Measurements from ENCODE around the gene GRM7.

Gene GRM7

DNA sequence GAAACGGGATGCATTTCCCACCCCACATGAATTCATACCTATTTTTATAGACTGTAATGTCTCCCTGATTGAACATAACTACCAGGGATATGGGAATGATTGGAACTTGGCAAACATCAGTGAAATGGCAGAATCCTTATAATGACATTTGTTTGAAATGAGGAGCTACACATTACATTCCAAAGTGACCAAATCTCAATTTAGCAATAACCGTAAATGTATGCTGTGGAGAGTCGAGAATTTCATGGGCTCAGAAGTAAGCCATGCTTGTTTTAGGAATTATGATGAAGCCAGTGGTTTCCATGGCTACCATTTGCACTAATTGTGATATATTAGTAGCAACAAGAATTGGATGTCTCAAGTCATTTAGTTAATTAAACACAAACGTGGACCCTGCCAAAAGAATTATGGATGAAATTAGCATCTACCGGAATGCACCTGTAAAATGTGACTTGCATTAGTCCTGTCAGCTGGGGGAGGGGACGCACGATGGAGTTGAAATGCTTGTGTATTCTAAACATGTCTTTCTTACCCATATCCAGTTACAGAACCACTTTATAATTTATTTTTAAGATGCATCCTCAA lies 760.2 kb downstream of the GRM7 start:
- intact Hi-C loops (cut with DNase I), result no loop called here

DNA sequence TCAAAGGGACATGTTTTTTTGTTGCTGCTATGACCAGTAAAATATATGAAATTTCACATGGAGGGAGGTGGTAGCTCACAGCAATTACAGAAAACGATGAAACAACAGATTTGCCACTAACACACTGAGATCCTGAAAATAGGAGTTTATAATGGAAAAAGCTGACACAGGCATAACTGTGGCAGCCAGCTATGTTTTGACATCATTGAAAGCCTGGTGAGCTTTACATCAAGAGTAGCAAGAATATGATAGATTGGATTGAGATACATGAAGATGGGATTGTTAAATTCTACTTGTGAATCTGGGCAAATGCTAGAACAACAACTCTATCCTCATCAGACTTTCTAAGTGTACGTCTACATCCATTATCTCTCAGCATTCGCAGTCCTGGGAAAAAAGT lies 760.7 kb downstream of the GRM7 start:
- DNase-seq, result no peak
- intact Hi-C loops (cut with DNase I), result no loop called here

More for the DNA sequence above, 760.2 kb downstream of the GRM7 start:
- DNase-seq, result no peak

DNA sequence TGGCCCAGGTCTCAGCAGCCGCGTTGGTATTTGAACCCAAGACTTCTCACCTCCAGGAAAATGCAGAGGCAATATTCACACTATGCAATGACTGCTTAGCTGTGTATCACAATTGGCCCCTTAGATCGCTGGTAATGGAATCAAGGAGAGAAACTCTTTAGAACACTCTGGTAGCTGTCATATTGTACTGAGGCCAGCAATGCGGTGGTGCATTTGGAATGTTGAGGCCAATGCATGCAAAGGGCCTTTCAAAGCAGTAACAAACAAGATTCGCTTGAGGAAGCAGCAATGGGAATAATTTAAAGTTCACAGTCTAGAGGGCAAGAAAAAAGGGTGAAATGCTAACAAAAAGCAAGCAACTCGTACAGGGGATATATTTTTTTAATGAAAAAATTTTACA lies 764.1 kb downstream of the GRM7 start:
- DNase-seq, result no peak
- intact Hi-C loops (cut with DNase I), result no loop called here

GRCh38 chr3:7630351-7630911 lies 769.5 kb downstream of the GRM7 start:
- no peak for DNase-seq
- intact Hi-C loops (cut with DNase I), result no loop called here

DNA sequence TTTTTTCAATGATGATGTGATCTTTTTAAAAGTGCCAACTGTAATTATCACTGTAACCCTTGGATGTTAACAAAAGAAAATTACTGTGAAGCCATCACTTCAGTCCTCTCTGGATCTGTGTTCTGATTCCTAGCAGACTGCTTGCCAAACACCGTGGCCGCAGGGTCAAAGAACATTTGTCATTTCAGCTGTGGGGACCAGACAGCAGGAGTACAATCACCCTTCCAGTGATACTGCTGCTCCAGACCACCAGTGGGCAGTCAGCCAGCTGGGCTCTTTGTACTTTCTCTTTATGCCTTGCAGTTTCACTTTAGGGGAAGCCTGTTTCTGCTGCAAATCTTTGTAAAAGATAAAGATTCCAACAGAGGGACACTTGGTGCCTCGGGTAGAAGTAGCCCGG lies 770.0 kb downstream of the GRM7 start:
- DNase-seq, result peak in 7 of 10 donors; percentile 8 to 73 (median 30)
- intact Hi-C loops (cut with DNase I), result no loop called here

GRCh38 chr3:7632305-7632704 lies 771.4 kb downstream of the GRM7 start:
- intact Hi-C loops (cut with DNase I), result no loop called here
- DNase-seq, result no peak

DNA sequence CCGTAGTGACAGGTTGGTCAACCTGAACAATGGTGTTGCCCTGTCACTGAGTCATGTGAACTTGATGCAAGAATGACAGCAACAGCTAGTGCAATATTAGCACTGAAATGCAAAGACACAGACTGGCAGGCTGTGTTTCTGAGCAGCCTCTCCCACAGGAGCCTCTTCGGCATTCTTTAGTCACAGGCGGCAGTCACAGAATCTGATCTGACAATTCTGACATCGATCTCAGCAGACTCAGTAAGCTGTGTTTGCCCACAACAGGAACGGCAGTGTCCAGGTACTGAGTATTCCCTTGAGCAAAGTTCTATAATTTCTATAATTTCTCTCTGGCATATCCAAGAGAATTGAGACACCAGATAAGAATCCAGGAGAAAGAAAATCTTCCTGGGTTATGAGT lies 776.8 kb downstream of the GRM7 start:
- intact Hi-C loops (cut with DNase I), result no loop called here
- no peak for DNase-seq

- no peak for DNase-seq
- intact Hi-C loops (cut with DNase I), result no loop called here
Observed at GRCh38 chr3:7638103-7638502, 777.2 kb downstream of the GRM7 start.

- DNase-seq, result no peak
- intact Hi-C loops (cut with DNase I), result no loop called here
Observed at GRCh38 chr3:7640787-7641186, 779.9 kb downstream of the GRM7 start.

- DNase-seq, result no peak
- intact Hi-C loops (cut with DNase I), result no loop called here
Observed at GRCh38 chr3:7646851-7647250, 785.9 kb downstream of the GRM7 start.

DNA sequence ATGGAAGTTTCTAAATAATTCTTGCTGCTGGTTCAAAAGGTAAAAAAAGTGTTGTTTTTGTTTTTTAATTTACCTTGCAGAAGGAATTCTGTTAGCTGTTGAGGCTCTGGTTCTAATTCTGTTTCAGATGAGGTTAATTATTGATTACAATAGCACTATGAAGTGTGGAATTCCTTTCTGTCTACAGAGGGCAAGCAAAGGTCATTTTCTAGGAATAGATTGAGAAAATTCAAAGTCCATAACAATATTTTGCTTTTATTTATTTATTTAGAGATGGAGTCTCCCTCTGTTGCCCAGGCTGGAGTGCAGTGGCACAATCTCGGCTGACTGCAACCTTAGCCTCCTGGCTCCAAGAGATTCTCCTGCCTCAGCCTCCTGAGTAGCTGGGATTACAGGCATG lies 789.6 kb downstream of the GRM7 start:
- intact Hi-C loops (cut with DNase I), result no loop called here
- DNase-seq, result no peak

DNA sequence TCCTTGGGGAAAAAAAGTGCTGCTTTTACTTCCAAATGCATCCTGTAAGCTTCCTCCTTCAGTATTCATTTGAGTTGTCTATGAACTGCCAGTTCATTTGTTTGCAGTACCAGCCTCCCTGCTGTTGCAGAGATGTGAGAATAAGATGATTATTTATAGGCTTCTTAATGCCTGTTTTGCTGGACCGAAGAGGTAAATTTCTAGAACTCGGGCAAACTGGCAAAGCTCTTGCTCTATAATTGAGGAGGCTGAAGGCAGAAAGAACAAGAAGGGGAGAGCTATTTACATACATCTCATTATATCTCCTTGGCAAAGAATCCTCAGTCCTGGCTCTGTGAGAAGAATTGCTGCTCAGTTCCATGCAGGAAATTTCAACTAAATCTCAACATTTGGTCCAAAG lies 790.4 kb downstream of the GRM7 start:
- DNase-seq, result no peak

GRCh38 chr3:7657214-7658112 lies 796.5 kb downstream of the GRM7 start:
- intact Hi-C loops (cut with DNase I), result no loop called here
- no peak for DNase-seq

More for the DNA sequence above, 790.4 kb downstream of the GRM7 start:
- intact Hi-C loops (cut with DNase I), result no loop called here

- no peak for DNase-seq
- intact Hi-C loops (cut with DNase I), result no loop called here
Observed at GRCh38 chr3:7658294-7658693, 797.4 kb downstream of the GRM7 start.

- intact Hi-C loops (cut with DNase I), result no loop called here
- no peak for DNase-seq
Observed at GRCh38 chr3:7659079-7659478, 798.2 kb downstream of the GRM7 start.

DNA sequence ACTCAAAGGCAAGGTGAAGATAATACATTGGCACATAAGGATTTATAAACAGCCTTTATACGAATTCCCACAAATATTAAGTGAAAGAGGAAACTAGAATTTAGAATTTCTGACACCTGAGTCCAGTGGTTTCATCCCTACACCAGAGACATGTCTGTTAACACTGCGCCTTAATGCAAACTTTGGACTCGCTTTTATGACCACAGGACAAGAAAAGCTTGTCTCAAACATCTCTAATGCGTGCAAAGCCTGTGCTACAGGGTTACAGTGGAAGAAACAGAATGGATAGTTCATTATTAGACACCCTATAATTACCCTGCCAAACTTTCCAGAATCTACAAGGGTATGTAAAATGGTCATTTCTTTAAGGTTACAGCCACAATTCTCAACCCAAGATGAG lies 802.9 kb downstream of the GRM7 start:
- no peak for DNase-seq
- intact Hi-C loops (cut with DNase I), result no loop called here

DNA sequence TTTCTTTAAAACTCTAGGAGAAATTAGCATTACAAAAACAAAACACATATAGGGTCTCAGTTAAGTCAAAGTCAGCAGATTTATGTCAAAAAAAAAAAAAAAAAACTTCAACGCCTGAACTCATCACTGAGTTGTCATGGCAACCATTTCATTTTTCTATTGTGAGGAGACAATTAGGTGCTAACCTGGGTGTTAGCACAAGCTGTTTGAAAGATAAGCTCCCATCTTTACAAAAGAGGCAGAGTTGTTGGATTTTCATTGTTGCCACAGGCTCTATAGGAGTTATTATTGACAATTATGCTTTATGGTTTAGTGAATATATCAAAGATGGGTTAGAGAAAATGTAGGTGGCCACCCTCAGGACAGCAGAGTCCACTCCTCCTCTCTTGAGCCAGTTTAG lies 806.9 kb downstream of the GRM7 start:
- no peak for DNase-seq
- intact Hi-C loops (cut with DNase I), result no loop called here

GRCh38 chr3:7669641-7670040 lies 808.7 kb downstream of the GRM7 start:
- intact Hi-C loops (cut with DNase I), result no loop called here
- DNase-seq, result peak in 4 of 10 donors; percentile 11 to 82 (median 34)

DNA sequence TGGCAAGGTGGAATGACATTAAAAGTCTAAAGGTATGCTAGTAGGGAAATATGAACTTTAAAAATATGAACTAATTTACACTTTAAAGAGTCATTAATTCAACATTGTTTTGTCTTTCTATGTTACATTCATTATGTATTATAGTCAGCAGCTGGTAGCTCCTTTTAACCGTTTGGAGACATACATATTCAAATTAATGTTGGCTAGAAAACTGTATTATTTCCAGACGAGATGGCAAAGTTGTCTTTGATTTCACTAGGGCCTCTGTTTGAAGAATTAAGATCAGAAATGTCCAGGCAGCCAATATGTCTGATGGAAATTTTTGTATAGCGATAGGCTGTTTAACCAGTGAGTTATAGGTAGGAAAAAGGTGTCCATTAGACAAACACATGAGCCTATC lies 817.6 kb downstream of the GRM7 start:
- intact Hi-C loops (cut with DNase I), result no loop called here
- DNase-seq, result no peak

- intact Hi-C loops (cut with DNase I), result no loop called here
- DNase-seq, result no peak
Observed at GRCh38 chr3:7682822-7683229, 821.9 kb downstream of the GRM7 start.

GRCh38 chr3:7683426-7683825 lies 822.5 kb downstream of the GRM7 start:
- DNase-seq, result no peak
- intact Hi-C loops (cut with DNase I), result no loop called here

DNA sequence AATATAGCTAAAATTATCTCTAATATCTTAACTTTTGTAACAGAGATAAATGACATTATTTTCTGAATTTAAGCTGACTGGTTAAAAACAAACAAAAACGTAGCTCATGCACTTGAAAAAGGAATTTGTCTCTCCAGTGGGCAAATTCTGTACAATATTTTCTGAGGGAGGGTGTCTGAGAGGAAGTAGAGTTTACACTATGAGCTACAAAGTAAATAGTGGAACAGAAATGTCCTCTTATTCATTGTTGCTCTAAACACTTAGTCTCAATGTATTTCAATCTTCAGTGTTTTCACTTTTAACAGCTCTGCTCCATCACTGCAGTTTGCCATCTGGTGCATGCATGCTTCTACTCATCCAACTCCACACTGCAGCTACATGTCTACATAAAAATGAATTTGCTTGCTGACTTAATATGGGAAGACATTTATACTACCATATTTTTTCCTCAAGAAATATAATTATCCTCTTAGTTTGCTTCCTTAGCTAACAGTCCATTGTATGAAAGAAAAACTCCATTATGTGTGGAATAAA lies 823.3 kb downstream of the GRM7 start:
- peak in 1 of 10 donors; percentile 22 for DNase-seq
- intact Hi-C loops (cut with DNase I), result no loop called here

Measured in posterior cingulate gyrus (tissue), 11 donors.